ENCODE measurements around the gene TBC1D22A. TPM values are rescaled to one million over a fixed set of nuclear protein-coding genes. Genes with fewer than 3 reads are reported as not detected.

Gene TBC1D22A
- total RNA-seq, 1 donor from 2014 or later: 24.2 TPM

DNA sequence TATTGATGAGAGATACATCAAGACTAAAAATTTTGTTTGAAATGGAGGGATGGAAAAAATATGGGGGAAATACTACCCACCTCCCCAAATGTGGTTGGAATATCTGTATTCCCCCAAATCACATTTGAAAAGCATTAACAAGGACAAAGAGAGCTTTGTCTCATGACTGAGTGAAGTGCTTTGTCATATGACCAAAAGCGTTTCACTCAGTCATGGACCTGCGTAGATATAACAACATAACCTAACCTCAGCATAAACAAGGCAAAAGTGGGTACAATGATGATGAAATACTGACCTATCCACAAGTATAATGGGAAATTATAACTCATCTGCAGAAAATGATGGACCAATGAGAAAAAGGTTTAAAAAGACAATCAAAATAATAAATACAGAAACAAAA, 418.3 kb downstream of the TBC1D22A start:
- Mint-ChIP-seq H3K4me3 (ENCODE audit: unreplicated experiment) (no peak overlapping the region), H3K4me1 (ENCODE audit: low read depth, unreplicated experiment) (no peaks in the 10 kb centered on the region), H3K36me3 (ENCODE audit: low read depth, unreplicated experiment) (peaks cover 2% of the 10 kb centered on the region), H3K27ac (ENCODE audit: unreplicated experiment) (no peak overlapping the region), H3K27me3 (ENCODE audit: low read depth, unreplicated experiment) (peaks cover 1% of the 10 kb centered on the region), H3K9me3 (ENCODE audit: unreplicated experiment) (peaks cover 15% of the 10 kb centered on the region)
- H3K27ac ChIP-seq (ENCODE audit: low read depth, low read length): no peak overlapping the region
- H3K4me2 ChIP-seq (ENCODE audit: low read length): no peak overlapping the region
- no peak for DNase-seq (ENCODE audit: low read depth)
- no peaks in the 10 kb centered on the region for H3K27me3 ChIP-seq (ENCODE audit: insufficient read depth, low read length)
- H3K4me3 ChIP-seq (ENCODE audit: insufficient read depth, low read depth, low read length): no peak overlapping the region
- H3K9me3 ChIP-seq (ENCODE audit: insufficient read depth, low read depth, low read length): no peaks in the 10 kb centered on the region
- no peak overlapping the region for H2AFZ ChIP-seq (ENCODE audit: low read depth, low read length)
- no peak for TF ChIP-seq EZH2 (IDR thresholded peaks at IDR 0.05; ENCODE audit: insufficient read depth, low read length)
- TF ChIP-seq, protein P1, sequence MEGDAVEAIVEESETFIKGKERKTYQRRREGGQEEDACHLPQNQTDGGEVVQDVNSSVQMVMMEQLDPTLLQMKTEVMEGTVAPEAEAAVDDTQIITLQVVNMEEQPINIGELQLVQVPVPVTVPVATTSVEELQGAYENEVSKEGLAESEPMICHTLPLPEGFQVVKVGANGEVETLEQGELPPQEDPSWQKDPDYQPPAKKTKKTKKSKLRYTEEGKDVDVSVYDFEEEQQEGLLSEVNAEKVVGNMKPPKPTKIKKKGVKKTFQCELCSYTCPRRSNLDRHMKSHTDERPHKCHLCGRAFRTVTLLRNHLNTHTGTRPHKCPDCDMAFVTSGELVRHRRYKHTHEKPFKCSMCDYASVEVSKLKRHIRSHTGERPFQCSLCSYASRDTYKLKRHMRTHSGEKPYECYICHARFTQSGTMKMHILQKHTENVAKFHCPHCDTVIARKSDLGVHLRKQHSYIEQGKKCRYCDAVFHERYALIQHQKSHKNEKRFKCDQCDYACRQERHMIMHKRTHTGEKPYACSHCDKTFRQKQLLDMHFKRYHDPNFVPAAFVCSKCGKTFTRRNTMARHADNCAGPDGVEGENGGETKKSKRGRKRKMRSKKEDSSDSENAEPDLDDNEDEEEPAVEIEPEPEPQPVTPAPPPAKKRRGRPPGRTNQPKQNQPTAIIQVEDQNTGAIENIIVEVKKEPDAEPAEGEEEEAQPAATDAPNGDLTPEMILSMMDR (IDR thresholded peaks at IDR 0.05; ENCODE audit: insufficient read depth, low read depth, low read length): no peak
- H3K36me3 ChIP-seq (ENCODE audit: insufficient read depth, low read length): no peaks in the 10 kb centered on the region
- H3K79me2 ChIP-seq (ENCODE audit: insufficient read depth, low read length): no peaks in the 10 kb centered on the region
- H4K20me1 ChIP-seq (ENCODE audit: insufficient read depth, low read length): no peaks in the 10 kb centered on the region
- H3K9ac ChIP-seq (ENCODE audit: low read length): no peak overlapping the region
- FAIRE-seq: no peak
- no peaks in the 10 kb centered on the region for H3K4me1 ChIP-seq (ENCODE audit: insufficient read depth, low read length)

DNA sequence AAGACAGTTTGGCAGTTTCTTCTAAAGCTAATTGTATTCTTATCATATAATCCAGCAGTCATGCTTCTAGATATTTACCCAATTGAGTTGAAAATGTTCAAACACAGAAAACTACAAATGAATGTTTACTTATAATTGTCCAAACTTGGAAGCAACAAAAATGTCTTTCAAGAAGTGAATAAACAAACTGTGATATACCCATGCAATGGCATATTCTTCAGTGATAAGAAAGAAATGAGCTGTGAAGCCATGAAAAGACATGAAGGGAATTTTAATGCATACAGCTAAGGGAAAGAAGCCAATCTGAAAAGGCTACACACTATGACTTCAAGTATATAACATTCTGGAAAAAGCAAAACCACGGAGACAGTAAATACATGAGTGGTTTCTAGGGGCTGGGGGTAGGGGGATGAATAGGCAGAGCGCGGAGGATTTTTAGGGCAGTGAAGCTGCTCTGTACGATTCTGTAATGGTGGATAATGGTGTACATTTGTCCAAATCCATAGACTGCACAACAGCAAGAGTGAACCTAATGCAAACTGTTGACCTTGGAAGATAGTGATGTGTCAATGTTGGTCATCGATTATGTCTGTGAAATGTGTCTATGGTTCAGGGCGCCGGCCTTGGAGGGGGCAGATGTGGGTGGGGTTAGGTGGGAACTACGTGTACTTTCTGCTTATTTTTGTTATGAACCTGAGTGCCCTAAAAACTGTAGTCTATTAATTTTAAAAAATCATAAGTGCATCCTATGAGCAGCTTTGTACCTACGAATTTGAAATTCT, 424.9 kb downstream of the TBC1D22A start:
- Mint-ChIP-seq H3K27ac (ENCODE audit: unreplicated experiment) (no peak overlapping the region), H3K4me1 (ENCODE audit: low read depth, unreplicated experiment) (no peaks in the 10 kb centered on the region), H3K4me3 (ENCODE audit: unreplicated experiment) (no peak overlapping the region), H3K36me3 (ENCODE audit: low read depth, unreplicated experiment) (no peaks in the 10 kb centered on the region), H3K27me3 (ENCODE audit: low read depth, unreplicated experiment) (peaks cover 2% of the 10 kb centered on the region), H3K9me3 (ENCODE audit: unreplicated experiment) (peaks cover 8% of the 10 kb centered on the region)
- Histone ChIP-seq H2AFZ (ENCODE audit: low read depth, low read length) (no peak overlapping the region), H3K4me2 (ENCODE audit: low read length) (no peak overlapping the region), H3K9me3 (ENCODE audit: insufficient read depth, low read depth, low read length) (no peaks in the 10 kb centered on the region), H3K4me3 (ENCODE audit: insufficient read depth, low read depth, low read length) (no peak overlapping the region), H3K79me2 (ENCODE audit: insufficient read depth, low read length) (no peaks in the 10 kb centered on the region), H4K20me1 (ENCODE audit: insufficient read depth, low read length) (no peaks in the 10 kb centered on the region), H3K36me3 (ENCODE audit: insufficient read depth, low read length) (no peaks in the 10 kb centered on the region), H3K27ac (ENCODE audit: low read depth, low read length) (no peak overlapping the region), H3K9ac (ENCODE audit: low read length) (no peak overlapping the region), H3K4me1 (ENCODE audit: insufficient read depth, low read length) (no peaks in the 10 kb centered on the region), H3K27me3 (ENCODE audit: insufficient read depth, low read length) (no peaks in the 10 kb centered on the region)
- no peak for DNase-seq (ENCODE audit: low read depth)
- TF ChIP-seq EZH2 (IDR thresholded peaks at IDR 0.05; ENCODE audit: insufficient read depth, low read length): no peak
- TF ChIP-seq, protein P1 (IDR thresholded peaks at IDR 0.05; ENCODE audit: insufficient read depth, low read depth, low read length): no peak
- no peak for FAIRE-seq

Measured in astrocyte (in vitro differentiated cells and primary cell).